Activated T-cell treated with anti-CD3 and anti-CD28 coated beads, Interleukin-2, amount 50 U/mL, for 1 hour (primary cell): Measurements from ENCODE around the gene CISD1.
"Not testable (repeated sequence)": the region's sequence is repeated elsewhere in the genome, so short reads cannot be mapped to it uniquely, and the experiment has no call there.

Experiments
- DNase-seq: peaks from one replicate; pipeline ENCODE4 v3.0.0-alpha.2; 2020

The CISD1 gene

DNA sequence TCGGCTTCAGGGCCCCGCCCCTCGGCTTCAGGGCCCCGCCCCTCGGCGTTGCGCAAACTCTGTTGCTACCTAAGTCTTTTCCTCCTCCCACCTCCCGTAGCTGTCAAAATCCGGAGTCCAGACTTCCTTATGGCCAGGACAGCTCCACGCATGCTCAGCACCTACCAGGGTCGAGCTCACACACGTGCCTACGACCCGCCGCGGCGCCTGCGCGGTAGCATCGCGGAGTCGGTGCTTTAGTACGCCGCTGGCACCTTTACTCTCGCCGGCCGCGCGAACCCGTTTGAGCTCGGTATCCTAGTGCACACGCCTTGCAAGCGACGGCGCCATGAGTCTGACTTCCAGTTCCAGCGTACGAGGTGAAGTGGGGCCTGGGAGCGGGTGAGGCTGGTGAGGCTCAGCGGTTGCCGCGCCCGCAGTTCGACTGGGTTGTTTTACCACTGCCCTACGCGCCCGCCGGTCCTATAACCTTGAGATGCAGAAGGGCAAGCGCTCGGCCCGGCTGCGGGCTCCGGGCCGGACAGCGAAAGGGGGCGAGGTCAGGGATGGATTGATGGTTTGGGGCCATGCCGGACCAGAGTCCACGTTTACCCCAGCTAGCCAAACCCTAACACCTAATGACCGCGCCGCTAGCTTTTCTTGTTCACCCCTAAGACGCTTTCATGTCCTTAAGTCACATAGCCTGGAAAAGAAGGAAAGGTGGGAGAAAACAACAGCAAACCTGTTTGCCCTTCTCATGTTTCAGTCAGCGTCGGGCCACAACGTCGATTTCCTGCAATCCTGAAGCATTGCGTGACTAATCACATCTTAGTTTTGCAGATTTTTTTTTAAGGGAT lies at the start of gene CISD1:
Gene CISD1, plus strand, starts transcription at position 217 of the 836 bp plus-strand sequence. Its CDS starts 112 bp downstream, at position 329.
- DNase-seq: peak; percentile 87

DNA sequence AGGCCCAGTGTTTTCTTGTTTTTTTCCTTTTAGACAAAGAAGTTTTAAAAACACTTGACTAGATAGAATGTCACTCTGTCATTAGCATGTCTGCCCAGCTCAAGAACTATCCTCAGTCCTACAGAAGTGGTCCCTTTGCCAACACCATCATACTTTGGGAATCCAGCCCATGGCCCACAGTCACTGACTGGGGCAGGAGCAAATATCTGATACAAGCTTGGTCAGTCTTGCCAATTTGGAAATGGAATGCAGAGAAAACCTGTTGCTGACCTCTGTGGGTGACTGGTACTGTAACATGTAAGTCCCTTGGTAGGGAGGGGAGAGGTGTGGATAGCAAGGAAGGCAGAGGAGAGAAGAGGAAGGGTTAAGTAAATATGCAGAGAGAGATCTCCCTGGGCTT lies 49.1 kb upstream of the CISD1 start:
- no peak for DNase-seq

DNA sequence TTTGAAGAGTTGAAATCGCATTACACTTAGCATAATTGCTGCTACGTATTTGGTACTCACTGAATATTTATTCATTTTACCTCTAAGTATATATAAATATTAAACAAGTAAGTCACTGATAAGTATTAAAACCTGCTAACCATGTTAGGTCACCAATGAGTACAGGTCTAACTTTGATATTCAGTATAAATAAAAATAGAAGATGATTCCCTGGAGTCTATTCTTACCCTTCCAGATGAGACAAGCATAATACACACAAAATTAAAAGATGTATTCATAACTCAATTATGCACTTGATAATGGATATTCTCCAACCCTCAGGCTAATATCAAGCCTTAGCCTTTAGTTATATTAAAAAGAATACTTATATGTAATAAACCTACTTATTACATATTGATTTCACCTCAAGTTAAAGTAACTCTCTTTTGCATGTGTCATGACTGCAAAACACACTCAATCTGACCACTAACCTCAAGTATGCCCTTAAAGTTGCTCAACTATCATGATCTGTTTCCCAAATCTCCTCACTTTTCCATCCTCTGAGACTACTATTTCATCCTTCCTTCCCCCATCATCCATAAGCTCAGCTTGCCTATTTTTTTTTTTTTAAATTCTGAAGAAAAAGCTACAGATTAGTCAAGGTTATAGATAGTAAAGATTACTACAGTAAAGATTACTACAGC lies 48.1 kb upstream of the CISD1 start:
- DNase-seq: no peak

DNA sequence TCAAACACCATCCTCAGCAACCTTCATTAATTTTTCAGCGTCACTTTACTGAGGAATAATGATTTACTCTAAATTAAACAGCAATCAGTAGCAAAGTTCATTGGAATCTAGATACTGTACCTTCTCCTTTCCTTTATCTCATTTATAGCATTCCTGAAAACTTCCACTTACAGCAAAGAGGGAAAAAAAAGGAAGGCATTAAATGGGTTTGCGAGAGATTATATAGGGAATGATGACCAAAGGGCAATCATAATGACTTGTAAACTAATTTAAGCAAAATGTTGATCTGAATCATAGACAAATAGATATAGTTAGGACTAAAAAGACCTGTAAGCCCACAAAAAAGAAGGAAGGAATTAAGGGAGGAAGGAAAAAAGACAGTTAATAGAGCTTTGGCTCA lies 43.3 kb upstream of the CISD1 start:
- no peak for DNase-seq

DNA sequence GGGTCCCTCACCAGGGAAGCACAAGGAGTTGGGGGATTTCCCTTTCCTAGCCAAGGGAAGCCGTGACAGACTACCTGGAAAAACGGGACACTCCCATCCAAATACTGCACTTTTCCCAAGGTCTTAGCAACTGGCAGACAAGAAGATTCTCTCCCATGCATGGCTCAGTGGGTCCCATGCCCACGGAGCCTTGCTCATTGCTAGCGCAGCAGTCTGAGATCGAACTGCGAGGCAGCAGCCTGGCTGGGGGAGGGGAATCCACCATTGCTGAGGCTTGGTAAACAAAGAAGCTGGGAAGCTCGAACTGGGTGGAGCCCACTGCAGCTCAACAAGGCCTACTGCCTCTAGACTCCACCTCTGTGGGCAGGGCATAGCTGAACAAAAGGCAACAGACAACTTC lies 39.1 kb upstream of the CISD1 start:
- not testable (repeated sequence) for DNase-seq

DNA sequence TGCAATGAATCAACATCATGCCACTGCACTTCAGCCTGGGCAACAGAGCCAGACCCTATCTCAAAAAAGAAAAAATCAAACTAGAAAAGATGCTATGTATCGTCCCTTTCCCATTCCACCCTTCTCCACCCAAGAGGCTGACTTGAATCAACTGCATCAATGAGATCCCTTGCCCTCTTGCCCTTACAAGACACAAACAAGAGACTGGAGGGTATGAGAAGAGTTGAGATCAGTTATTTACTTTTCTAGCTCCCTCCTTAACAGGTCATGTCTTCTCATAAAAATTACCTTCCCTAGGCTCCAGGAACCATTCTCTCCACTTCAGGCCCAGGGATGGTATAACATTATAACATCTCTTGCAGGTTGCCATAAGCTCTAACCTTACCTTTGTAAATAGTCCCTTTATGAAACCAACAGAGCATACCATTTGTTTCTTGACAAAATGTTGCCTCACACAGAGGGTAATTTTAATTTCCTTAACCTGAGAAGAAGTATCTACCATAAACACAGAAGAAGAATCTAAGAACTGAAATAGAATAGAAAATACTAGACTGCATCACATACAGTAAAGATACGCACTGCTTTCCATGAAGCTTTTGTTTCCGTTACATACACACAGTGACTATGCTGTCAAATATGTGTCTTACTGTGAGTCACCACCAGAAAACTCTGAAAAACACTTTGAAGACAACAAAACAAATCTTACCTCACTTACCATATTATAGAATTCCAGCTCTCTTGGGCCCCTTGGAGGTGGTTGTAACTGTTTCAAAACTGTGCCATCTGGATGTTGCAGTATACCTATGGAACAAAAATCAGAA lies 31.7 kb upstream of the CISD1 start:
- DNase-seq: no peak

DNA sequence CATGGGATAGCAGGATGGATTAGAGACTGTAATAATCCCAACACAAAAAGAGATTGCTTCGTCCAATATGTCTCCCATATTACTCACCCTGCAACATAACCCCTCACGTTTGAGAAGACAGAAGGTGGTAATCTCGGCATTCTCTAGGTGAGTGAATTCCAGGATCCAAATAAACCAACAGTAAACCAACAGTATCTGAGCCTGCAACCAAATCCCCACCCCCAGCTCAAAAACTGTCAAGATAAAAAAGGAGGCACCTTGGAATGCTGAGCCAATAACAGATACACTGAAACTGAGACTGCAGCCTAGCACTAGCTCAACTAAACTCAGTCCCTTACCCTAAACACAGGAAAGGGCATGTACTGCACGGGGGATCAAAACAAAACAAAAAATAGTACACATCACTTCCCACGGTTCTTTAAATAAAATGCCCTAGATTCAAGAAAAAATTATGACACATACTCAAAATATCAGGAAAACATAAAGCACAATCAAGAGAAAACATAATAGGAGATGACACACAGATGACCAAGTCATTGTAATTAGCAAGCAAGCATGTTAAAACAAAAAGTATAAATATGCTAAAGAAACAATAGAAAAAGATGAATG lies 29.3 kb upstream of the CISD1 start:
- no peak for DNase-seq

DNA sequence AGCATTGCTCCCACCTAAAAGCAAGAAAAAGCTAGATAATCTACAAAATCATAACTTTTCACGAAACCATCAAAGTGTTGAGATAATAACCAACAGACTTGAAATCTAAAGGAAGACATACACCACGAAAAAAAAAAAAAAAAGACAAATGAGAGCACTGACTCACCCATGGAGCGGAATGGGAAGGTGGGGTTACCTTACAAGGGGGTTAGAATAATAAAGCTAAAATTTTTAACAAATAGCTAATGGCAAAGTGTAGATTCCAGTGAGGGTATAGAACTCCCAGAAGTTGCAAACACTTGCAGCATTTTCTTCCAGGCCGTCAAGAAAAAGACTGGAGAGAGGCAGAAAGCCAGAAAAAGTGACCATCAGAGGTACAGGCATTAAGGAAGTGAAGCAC lies 28.4 kb upstream of the CISD1 start:
- no peak for DNase-seq

DNA sequence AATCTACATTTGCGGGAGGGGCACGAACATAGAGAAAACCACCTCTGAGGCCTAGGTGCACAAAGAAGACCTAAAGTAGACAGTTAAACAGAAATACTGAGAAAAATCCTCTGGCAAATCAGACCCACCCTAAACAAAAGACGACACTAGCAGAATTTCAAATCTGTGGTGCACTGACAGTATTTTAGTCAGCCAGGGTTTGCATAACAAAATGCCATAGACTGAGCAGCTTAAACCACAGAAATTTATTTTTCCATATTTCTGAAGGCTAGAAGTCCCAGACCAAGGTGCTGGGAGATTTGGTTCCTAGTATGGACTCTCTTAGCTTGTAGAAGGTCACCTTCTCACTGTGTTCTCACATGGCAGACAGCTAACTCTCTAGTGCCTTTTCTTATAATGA lies 27.6 kb upstream of the CISD1 start:
- no peak for DNase-seq

DNA sequence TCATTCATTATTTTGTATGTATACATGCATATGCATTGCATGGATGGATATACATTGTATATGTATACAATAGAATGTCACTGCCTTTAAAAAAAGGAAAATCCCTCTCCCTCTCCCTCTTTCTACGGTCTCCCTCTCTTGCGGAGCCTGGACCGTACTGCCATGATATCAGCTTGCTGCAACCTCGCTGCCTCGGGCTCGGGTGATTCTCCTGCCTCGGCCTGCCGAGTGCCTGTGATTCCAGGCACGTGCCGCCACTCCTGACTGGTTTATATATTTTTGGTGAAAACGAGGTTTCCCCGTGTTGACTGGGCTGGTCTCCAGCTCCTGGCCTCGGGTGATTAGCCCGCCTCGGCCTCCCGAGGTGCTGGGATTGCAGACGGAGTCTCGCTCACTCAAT lies 25.7 kb upstream of the CISD1 start:
- no peak for DNase-seq

DNA sequence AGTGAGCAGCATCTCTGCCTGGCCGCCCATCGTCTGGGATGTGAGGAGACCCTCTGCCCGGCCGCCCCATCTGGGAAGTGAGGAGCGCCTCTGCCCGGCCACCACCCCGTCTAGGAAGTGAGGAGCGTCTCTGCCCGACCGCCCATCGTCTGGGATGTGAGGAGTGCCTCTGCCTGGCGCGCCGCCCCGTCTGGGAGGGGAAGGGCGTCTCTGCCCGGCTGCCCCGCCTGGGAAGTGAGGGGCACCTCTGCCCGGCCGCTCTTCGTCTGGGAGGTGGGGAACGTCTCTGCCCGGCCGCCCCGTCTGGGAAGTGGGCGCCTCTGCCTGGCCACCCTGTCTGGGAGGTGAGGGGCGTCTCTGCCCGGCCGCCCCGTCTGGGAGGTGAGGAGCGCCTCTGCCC lies 25.2 kb upstream of the CISD1 start:
- DNase-seq: not testable (repeated sequence)

DNA sequence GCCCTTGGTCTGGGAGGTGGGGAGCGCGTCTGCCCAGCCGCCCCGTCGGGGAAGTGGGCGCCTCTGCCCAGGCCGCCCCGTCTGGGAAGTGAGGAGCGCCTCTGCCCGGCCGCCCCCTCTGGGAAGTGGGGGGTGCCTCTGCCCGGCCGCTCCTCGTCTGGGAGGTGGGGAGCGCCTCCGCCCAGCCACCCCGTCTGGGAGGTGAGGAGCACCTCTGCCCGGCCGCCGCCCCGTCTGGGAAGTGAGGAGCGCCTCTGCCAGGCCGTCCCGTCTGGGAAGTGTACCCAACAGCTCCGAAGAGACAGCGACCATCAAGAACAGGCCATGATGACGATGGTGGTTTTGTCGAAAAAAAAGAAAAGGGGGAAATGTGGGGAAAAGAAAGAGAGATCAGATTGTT lies 24.7 kb upstream of the CISD1 start:
- not testable (repeated sequence) for DNase-seq

DNA sequence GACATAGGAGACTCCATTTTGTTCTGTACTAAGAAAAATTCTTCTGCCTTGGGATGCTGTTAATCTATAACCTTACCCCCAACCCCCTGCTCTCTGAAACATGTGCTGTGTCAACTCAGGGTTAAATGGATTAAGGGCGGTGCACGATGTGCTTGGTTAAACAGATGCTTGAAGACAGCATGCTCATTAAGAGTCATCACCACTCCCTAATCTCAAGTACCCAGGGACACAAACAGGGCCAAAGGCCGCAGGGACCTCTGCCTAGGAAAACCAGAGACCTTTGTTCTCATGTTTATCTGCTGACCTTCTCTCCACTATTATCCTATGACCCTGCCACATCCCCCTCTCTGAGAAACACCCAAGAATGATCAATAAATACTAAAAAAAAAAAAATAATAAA lies 24.3 kb upstream of the CISD1 start:
- DNase-seq: not testable (repeated sequence)

DNA sequence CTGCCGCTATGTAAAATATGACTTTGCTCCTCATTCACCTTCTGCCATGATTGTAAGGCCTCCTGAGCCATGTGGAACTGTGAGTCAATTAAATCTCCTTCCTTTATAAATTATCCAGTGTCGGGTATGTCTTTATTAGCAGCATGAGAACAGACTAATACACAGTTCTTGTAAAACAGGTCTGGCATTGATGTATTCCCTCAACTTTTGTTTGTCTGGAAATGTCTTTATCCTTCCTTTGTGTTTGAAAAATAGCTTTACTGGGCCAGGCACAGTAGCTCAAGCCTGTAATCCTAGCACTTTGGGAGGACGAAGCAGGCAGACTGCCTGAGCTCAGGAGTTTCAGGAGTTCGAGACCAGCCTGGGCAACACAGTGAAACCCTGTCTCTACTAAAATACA lies 15.8 kb upstream of the CISD1 start:
- no peak for DNase-seq

DNA sequence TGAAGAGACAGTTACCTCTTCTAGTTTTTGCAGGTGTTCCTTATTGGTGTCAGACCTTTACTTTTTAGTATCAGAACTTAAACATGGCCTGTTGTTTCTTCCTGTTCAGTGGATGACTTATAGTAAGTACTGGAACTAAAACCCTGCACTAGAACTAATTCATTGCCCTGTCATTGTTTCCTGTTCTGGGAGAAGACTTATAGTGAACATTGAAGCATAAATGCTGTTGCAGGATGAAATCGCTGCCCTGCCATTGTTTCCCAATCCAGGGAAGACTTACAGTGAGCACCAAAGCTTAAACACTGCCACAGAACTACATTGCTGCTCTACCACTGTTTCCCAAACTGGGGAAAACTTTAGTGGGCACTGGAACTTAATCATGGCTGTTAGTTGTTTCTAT lies 14.3 kb upstream of the CISD1 start:
- no peak for DNase-seq

DNA sequence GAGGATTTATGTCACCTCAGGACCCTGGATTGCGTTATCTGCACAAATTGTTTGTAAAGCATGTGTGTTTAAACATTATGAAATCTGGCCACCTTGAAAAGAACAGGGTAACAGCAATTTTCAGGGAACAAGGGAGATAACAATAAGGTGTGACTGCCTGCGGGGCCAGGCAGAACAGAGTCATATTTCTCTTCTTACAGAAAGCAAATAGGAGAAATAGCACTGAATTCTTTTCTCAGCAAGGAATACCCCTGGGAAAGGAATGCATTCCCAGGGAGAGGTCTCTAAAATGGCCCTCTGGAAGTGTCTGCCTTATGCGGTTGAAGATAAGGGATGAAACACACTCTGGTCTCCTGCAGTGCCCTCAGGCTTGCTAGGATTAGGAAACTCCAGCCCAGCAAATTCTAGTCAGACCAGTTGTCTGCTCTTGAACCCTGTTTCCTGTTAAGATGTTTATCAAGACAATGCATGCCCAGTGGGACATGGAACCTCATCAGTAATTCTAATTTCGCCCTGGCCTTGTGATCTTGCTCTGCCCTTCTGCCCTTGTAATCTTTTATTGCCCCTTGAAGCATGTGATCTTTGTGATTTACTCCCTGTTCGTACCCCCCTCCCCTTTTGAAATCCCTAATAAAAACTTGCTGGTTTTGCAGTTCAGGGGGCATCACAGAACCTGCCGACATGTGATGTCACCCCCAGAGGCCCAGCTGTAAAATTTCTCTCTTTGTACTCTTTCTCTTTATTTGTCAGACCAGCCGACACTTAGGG lies 12.8 kb upstream of the CISD1 start:
- not testable (repeated sequence) for DNase-seq

DNA sequence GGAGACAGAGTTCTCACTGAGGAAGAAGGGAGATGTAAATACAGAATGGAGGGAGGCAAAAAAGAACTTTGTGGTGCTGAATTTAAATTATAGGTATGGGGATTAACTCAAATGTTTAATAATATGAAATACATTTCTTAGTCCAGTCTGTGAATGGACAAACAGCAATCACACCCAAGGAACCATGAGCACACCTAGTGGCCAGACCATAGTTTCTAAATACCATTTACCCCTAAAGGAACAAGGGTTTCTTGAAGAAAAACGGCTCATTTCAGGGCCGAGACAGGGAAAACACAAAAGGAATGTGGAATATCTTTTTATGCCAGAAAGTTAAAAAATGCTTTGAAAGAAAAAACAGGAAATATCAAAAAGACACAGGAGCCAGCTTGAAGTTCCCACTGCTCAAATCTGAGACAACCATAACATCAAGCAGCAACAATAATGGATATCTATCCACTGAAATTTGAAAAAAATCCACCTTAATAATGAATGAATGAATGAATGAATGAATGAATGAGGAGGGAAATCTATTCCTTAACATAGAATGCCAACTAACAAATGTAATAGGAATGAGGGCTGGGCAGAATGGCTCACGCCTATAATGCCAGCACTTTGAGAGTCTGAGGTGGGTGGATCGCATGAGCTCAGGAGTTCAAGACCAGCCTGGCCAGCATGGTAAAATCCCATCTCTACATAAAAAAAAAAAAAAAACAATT lies 9.8 kb upstream of the CISD1 start:
- DNase-seq: no peak

DNA sequence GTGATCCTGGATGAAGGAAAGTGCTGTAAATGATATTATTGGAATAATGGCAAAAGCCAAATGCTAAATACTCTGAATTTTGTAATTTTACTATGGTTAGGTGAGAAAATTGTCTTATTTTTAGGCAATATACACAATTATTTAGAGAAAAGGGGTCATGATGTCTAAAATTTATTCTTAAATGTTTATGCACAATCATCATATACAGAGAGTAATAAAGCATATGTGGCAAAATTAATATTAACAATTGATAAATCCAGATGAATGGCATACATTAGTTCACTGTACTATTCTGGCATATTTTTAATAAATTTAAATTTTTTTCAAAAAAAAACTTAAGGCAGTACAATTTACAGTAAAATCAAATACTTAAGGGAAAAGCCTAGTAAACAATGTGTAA lies 8.6 kb upstream of the CISD1 start:
- no peak for DNase-seq

DNA sequence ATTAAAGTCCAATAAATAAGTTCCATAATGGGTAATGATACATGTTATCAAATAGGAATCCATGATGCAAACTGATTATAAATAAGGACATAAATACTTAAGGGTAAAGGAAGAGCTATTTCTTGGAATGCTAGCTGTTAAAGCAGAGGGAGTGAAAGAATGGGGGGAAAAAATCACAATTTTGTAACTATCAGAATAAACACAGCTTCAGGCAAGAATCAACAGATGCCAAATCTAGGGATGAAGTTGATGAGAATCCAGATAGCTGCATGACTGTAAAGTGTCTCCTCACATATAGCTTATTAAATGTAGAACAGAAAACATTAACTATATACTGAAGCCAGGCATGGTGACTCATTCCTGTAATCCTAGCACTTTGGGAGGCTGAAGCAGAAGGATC lies 6.2 kb upstream of the CISD1 start:
- no peak for DNase-seq

DNA sequence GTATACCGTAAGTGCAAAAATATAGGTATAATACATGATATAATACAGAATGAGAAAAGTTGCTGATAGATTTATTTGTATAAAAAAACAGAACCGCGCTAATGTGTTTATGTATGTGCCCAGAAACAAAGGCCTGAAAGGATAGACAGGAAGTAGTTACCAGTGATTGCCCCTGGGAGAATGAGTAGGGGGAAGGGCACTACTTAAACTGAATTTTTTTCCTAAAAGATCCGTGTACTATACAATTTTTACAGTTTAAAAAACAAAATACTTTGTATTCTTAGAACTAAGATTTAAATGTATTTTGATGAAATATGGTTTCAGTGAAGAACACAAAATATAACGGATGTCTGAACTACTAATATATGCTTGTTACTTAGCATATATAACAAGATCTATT lies 4.2 kb upstream of the CISD1 start:
- no peak for DNase-seq

DNA sequence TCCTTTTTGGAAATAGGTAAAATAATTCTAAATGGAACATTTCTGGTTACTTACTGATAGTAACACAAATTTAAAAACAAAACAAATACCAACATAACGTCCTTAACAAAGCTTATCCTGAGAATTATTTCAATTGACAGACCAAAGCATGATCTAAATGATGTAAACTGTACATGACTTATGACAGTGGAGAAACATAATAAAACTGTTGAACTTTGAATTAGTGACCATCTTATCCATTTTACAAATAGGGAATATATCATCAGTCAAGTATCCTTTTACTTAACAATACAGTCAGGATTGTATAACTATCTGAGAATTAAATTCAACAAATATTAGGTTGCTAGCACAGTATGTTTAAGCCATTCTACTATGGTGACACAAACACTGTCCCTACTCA lies 3.7 kb upstream of the CISD1 start:
- DNase-seq: no peak
